WI38 (cell line): ENCODE measurements around the gene TEP1.

ENCODE experiments used
- H3K4me3 ChIP-seq: 2 replicates; pipeline ENCODE4 v1.5.1; 2011; ENCODE audit warnings: low read depth, mild to moderate bottlenecking, control low read depth, low read length
- CTCF ChIP-seq: IDR thresholded peaks from 2 replicates; pipeline ENCODE4 v1.5.1; 2012; ENCODE audit warnings: low read depth, mild to moderate bottlenecking, control low read depth, low read length

TEP1 gene

GRCh38 chr14:20412876-20413743 lies at the start of gene TEP1:
Gene TEP1 (minus strand): TSS chr14:20413501. CDS start chr14:20408439, 5,062 bp downstream.
- peak within 1 kb of the TSS; percentile 84 for H3K4me3 ChIP-seq

GRCh38 chr14:20461225-20462141 lies 48.2 kb upstream of the TEP1 start, which contains the start of gene PIP4P1:
Gene PIP4P1 (minus strand): TSS chr14:20461434. CDS start chr14:20461325, 109 bp downstream.
- TF ChIP-seq CTCF = no peak
- H3K4me3 ChIP-seq = peak within 1 kb of the TSS; percentile 94

More at GRCh38 chr14:20412876-20413743, at the start of gene TEP1:
- TF ChIP-seq CTCF = no peak

GRCh38 chr14:20460458-20461224 lies 47.3 kb upstream of the TEP1 start:
- H3K4me3 ChIP-seq = peak overlapping the region; percentile 94
- TF ChIP-seq CTCF = no peak

- no peak for TF ChIP-seq CTCF
These were observed 44.9 kb upstream of the TEP1 start for GRCh38 chr14:20458031-20458789.

GRCh38 chr14:20456971-20457370 lies 43.7 kb upstream of the TEP1 start:
- TF ChIP-seq CTCF = no peak
- no peak overlapping the region for H3K4me3 ChIP-seq

More at GRCh38 chr14:20458031-20458789, 44.9 kb upstream of the TEP1 start:
- H3K4me3 ChIP-seq = no peak overlapping the region
